Skin of body (tissue), 2 donors: ENCODE data around the gene ZNF804A. TPM values are rescaled to one million over a fixed set of nuclear protein-coding genes. Genes with fewer than 3 reads are reported as not detected.

Experiments used
- DNase-seq: peaks from one replicate; lab custom pipeline; 2025; lab: John Stamatoyannopoulos, UW
- total RNA-seq: library from RNA; depleted of rRNA; stranded (reverse); fragments of >200 nt; gene quantifications from one replicate; pipeline ENCODE4 v1.2.3, GENCODE V29; 2014

ZNF804A gene
- total RNA-seq, 1 donor from 2014 or later: 0.30 TPM

DNA sequence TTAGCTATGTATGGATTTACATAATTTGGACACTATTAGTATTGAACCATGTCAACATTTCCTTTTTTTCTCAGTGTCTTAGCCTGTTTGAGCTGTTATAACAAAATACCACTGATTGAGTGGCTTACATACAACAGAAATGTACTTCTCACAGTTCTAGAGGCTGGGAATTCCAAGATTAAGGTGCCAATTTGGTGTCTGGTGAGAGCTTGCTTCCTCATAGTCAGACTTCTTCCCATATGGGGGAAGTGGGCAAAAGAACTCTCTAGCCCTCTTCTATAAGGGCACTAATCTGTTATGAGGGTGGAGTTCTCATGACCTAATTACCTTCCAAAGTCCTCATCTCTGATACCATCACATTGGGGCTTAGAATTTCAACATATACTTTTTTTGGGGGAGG, 12.6 kb downstream of the ZNF804A start:
- DNase-seq: no peak

DNA sequence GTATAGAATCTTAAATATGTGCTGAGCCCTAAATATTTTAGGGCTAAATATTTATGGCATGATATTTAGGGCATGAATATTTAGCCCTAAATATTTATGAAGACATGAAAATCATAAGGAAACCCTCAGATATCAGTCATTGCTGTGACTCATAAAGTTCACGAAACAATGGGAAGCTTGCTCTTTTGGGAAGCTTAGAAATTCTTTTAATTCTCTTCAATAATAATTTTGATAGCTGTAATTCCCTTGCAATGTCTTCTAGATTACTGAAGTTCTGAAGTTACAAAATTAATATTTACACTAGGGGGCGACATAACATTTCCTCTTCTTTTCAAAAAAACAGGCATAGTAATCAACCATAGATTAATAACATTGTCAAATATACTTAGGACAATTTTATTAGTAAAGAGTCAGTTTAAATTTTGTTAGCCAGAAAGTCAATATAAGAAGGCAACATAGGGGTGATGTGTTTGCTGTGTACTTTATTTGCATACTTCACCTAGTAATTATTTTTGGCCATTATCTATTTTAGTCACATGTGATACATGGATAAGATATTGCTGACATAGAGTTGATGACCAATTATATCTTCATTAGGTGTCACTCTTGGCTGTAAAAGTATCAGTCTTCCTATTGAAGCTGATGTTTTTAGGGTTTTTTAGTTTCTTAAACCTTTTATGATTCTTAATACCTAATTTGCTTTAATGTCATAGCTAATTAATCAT, 13.2 kb downstream of the ZNF804A start:
- no peak for DNase-seq

DNA sequence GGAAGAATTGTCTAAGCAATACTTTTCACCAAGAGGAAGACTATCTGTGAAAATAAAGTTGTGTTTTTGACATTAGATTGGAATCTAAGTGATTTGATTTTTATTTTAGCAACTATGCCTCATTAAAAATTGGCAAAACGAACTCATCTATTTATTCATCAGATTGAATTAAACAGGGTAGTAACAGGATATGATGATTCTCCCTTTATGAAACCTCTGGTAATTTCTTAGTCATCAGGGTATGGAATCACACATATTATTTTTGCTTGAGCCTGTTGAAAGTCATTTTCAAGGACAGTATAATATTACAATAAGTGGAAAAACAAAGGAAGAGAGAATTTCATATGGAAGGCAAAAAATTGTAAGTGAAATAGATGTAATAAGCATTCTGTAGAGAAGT, 22.0 kb downstream of the ZNF804A start:
- no peak for DNase-seq

DNA sequence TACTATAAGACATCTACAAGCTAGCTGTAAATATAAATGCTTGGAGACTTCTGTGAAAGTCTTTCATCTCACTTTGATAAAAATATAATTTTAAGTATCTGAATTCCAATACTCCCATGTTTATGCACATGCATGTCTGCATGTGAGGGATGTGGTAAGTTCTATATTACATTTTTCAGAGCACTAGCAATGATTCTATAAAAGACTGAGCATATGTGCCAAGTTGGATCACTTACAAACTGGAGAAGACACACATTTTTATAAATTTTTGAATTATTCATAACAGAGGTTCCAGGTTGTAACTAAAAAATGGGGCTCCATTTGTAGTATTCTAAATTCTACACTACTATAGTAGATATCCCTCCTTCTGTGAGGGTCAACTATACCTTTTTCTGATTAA, 26.0 kb downstream of the ZNF804A start:
- no peak for DNase-seq

DNA sequence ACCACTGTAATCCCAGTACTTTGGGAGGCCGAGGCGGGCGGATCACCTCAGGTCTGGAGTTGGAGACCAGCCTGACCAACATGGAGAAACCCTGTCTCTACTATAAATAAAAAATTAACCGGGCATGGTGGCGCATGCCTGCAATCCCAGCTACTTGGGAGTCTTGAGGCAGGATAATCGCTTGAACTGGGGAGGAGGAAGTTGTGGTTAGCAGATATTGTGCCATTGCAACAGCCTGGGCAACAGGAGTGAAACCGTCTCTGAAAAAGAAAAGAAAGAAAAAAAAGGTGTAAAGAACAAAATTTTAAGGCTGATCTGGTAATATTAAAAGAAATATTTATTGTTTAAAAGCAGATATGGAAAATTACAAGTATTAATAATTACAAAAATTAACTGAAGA, 29.7 kb downstream of the ZNF804A start:
- DNase-seq: no peak

DNA sequence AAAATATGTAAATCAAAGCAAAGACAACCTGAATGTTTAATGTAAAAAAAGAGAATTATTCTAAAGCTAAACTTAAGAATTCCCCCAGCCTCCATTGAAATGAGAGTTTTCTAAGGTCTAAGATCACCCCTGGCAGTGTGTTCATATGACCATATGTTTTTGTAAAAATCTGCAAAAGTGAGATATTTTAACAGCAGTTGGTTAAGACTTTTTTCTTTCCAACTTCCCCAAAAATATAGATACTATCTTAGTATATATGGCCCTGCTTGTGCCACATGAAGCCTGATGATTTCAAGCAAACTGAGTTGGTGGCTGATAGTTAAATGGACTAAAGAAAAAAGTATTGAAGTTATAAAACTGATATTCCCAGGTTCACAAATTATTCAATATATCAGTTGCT, 35.4 kb downstream of the ZNF804A start:
- no peak for DNase-seq

DNA sequence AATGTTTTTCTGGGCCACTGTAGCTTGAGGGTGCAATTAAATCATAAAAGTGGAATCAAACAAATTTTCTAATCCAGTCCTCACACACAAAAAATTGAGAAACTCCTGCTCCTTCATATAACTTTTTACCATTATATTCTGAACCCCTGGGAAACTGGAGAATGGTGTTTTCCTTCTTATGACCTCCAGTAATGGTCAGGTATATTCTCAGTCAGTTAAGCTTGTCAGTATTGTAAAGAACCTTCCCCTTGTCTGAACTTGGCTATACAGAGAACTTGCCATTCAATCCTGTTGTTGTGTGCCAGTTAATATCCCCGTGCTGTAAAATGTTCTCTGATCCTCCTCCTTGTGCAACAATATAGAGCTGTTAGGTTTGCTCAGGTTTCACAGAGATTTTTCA, 39.5 kb downstream of the ZNF804A start:
- DNase-seq: no peak

DNA sequence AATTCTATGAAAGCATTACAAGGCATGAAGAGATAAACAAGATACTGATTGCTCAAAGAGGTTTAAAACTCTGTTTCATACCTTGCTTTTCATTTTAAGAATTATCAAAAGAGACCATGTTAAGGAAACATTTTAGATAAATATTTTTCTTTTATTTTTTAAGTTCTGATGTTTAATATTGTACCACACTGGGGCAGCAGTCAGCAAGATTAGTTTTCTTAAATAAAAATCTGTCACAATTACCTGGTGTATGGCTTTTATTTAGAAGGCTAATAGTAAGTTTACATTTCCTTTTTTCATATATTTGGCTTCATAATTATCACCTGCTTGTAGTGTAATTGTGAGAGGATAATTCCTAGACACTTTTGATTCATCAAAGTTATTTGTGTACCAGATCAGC, 46.4 kb downstream of the ZNF804A start:
- no peak for DNase-seq

DNA sequence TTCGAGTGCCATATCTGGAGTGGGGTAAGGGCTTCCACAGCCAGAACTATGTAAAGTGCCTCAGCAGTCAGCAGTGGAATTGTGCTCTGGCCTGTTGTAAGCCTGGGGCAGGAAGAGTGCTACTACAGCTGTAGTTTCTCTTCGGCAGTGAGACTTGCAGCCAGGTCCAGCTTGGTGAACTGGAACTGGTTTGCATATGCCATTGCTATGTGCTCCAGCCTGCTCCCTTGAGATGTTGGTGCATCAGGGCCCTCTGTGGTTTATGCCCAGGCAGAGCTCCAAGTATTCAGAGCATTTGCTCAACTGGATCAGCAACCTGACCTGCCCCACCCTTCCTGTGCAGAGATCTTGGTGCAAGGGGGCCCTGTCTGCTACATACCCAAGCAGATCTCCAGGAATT, 47.8 kb downstream of the ZNF804A start:
- no peak for DNase-seq

DNA sequence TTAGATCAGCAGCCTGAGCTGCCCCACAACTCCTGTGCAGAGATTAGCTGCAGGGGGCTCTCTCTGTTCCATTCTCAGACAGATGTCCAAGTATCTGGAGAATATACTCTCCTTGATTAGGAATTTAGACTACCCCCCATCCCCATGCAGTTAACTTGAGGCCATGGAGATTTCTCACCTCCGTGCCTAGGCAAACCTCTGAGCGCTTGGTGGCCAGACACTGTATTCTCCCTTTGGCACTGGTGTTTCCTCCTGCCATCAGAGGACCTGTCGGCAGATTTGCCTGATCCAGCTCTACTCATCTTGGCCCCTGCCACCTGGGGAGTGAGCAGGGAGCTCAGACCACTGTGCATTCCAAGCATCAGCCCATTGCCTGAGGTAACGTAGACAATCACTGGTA, 48.3 kb downstream of the ZNF804A start:
- DNase-seq: no peak

DNA sequence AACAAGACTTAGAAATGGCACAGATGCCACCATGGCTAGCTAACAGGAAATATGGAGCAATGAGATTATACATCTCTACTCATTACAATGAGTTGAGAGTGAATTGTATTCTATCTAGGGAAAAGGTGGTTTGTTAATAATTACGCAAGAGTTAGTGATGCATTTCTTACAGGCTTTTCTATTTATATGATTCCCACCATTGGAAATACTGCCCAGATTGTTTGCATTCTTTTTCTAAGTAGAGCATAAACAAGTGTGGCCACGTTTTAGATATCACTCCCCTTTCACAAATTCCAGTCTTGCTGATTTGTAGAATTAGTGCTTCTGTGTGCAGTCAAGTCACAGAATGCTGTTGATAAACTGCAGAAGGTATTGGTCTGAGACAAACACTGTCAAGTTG, 56.6 kb downstream of the ZNF804A start:
- no peak for DNase-seq

DNA sequence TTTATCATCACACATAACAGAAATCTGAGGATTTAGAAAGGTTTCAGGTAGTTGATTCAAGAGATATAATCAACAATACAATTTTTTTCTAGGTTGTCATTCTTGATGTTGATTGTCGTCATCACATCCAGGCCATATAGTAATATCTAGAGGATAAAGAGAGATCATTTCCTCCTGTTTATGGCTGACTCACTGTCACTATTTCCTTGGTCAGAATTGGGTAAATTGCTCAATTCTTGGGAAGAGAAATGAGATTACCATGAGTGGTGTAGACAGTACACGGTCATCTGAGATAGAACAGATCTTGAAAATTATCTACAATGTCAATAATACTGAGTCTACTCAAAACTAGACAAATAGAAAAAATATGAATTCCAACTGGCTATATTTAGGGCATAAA, 78.8 kb downstream of the ZNF804A start:
- no peak for DNase-seq

DNA sequence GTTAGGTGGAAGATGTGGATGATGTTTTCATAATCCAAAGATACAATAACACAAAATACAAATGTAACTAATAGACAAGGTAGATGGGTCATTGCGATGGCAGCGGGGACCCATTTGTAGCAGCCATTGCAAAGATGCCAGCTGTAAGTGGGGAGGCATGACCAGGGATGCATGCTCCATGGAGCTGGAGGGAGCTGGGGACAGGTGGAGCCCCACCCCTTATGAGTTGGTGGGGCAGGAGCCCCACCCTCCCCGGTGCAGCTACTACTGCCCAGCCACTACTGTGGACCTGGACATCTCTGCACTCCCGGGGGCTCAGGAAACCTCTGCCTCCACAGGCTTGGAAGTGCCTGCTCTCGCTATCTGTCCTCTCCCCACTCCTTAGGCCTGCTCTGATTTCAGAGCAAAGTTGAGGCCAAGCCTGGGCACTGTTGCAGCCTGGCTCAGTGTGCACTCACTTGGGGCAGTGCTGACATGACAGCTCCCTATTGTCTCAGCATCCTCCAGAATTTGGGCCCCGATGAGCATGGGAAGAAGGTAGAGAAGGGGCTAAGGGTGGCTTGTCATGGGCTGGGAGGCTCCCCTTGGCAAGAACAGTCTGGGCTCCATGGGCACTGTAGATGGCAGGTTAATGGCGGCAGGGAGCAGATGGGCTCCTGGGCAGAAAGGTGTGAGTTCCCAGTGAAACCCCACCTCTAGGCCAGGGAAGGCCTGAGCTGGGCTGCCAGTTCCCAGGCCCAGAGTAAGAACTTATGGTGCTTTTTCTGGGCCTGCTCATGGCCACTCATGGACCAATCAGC, 81.1 kb downstream of the ZNF804A start:
- no peak for DNase-seq

DNA sequence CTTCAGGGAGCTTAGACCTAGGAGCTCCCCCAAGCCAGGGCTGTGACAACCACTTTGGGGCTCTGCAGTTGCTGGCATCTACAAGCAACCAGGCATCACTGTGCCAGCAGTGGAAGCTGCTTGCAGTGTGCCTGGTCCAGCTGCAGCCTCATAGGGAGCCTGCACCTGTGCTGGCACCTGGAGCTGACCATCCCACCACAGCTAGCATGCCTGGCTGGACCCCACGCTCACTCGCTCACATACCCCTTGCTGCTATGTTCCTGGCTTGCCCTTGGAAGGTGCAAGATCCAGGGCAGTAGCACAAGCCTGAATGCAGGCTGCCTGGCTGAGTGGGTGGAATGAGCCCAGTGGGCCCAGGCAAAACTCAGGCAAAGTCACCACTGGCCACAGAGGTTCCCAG, 82.5 kb downstream of the ZNF804A start:
- DNase-seq: no peak

DNA sequence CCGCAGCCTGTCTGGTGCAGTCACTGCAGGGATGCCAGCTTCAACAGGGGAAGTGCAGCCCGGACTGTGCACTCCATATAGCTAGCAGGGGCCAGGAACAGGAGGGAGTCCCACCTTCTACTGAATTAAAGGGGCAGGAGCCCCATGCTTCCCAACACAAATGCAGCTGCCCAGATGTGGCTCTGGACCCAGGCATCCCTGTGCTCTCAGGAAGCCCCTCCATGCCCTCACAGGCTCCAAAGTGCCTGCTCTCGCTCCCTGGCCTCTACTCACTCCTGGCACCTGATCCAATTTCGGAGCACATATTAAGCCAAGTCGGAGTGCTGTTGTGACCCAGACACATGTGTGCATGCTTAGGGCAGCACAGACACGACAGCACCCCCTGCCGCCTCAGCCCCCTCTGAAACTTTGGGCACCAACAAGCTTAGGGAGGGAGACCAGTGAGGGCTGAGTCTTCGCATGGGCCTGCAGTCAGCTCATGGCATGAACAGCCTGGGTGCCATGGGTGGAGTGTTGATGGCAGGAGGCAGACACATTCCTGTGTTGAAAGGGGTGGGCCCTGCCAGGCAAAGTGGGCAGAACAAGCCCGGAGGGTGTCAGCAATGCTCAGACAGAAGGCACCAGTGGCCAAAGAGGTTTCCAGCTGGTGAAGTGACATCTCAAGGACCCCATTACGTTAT, 83.5 kb downstream of the ZNF804A start:
- no peak for DNase-seq

DNA sequence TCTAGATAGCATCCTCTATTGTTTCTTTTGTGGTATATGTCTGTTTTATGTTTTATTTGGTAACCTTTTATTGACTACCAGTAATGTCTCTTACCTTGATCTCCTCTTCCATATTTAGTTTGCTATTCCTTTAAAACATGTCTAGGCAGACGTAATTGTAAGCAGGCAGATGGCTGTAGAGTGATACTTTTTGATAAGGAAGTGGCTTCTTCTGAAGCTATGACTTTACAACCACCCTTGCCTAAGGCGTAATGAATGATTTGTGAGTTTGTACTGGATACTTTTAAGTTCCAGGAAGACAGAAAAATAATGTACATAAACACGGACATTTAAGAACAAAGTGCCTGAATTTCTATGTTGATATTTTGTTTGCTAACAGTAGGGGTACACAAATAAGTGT, 85.6 kb downstream of the ZNF804A start:
- no peak for DNase-seq

DNA sequence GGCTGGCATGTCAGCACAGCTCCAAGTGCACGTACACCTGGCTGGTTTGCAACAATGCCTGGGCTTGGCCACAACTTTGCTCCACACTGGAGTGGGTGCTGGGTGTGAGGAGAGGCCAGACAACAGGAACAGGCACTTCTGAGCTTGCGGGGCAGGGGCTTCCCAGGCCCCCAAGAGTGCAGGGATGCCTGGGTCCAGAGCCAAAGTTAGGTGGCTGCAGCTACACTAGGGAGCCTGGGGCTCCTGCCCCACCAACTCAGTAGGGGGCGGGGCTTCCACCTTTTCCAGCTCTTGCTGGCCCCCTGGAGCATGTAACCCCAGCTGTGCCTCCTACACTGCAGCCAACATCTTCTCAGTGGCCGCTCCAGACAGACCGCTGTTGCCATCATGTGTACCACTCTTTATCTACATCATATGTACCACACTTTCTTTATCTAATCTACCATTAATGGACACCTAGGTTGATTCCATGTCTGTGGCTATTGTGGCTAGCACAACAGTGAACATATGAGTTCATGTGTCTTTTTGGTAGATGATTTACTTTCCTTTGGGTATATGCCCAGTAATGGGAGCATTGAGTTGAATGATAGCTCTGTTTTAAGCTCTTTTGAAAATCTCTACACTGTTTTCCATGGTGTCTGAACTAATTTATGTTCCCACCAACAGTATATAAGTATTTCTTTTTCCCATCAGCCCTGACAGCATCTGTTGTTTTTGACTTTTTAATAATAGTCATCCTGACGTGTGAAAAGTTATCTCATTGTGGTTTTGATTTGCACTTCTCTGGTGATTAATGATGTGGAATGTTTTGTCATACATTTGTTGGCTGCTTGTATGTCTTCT, 87.9 kb downstream of the ZNF804A start:
- DNase-seq: no peak

DNA sequence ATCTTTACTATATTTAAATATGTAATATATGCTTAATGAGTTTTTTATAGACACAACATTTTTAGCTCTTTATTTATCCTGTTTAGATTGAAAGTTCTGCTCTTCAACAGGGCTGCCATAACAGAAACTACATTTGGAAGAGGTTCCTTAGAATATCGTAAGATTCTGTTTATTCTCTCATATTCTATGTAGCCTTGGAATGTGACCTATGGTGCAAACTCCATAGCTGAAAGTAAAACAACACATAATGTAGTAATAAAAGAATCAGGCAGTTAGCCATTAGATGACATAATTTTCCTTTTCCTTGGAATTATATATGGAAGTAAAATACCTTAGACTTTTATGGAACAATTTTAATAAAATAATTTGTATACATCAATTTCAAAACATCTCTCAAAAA, 91.3 kb downstream of the ZNF804A start:
- peak; percentile 2 for DNase-seq

DNA sequence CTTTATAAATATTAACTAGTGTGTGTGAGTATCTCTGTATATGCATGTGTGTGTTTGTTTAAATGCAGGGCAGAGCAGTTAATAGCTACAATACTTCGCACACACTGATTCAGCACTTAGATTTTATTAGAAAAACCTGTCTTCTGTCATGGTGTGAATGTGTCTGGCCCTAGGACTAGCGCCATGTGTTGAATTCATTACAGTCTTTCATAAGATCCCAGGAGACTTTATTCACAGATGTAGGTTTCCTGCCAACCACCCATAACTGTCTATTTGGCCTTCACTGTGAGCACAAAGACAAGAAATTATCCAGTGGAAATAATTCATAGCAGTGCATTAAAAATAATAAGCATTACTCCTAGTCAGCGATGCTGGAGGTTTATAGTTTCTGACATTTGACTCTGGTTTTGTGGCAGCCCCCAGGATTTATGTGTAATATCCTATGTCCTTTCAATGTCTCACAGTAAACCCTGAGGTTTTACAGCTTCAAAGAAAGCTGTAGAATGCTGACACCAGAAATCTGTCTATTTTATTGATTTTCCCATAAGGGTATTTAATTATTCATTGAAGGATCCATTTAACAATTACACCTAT, 93.9 kb downstream of the ZNF804A start:
- peak; percentile 73 for DNase-seq

DNA sequence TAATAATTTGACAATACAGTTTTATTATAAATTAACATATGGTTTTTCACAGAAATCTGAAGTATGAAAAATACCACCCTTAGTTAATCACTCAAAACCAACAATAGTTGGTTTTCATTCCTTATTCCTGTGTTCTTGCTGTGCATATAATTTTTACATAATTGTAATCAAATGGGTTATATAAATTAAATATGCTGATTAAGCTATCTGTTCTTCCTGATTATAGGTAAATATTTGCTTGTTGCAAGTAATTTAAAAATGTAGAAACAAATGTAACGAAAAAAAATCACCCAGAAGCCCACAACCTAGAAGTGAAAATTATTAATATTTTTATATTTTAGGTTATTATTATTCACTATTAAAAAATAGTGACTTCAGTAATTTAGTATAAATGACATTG, 98.3 kb downstream of the ZNF804A start:
- no peak for DNase-seq

DNA sequence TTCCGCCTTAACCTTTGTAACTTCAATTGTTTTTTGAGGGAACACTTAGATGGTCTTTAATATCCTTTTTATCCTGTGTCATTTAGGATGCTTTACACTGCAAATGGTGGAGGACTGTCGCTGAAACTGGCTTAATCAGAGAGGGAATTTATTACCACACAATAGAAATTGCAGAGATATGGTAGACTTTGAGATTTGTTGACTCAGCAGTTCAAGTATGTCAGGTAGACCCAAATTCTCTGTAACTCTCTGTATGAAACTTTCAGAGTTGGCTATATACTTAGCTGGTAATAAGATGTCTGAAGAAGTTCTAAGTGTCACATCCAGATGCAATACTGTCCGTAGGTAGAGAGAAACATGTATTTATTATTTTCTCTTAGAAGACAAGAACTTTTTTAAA, 100.1 kb downstream of the ZNF804A start:
- DNase-seq: no peak
